ENCODE measurements around the gene FGF2.
A peak's percentile ranks its signal among the peaks of the same experiment; 100 is the strongest.

Gene FGF2

DNA sequence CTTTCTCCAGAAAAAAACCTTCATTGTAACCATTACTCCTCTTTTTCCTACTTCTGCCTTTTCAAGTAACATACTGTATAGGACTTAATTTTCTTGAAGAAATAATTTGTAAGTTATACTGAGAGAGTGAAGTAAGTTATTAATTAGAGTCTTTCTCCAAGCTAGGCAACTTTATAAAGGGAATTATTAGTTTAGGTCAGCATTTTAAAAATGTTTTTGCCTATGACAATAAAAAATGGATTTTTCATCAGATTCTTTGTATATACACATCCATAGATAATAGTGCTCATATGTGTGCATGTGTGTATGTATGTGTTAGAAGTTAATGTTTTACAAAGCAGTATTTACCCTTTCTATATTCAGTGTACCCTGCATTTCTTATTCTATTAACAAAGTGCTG, 106.1 kb downstream of the FGF2 start:
- no peak for DNase-seq

DNA sequence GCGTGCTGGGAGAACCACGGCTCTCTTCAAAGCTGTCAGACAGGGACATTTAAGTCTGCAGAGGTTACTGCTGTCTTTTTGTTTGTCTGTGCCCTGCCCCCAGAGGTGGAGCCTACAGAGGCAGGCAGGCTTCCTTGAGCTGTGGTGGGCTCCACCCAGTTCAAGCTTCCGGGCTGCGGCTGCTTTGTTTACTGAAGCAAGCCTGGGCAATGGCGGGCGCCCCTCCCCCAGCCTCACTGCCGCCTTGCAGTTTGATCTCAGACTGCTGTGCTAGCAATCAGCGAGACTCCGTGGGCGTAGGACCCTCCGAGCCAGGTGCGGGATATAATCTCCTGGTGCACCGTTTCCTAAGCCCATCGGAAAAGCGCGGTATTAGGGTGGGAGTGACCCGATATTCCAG, 118.5 kb downstream of the FGF2 start:
- DNase-seq: peak in 3 of 5 donors; percentile 22 to 28 (median 25)

DNA sequence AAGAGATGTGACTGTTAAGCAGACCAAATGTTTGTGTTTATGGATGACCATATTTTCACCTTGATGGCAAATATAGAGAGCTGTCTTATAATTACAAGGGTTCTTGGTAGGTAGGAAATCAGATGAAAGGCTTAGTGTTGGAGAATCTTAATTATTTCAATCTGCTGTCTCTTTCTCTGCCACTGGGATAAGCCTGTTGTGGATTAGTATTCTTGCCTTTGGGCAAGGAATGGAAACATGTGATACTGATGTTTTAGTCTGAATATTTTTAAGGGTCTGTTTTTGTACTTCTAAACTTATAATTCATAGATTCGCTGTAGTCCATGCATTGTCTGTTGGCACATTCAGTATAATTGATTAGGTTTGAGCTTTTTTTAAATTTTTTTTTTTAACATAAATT, 119.5 kb downstream of the FGF2 start:
- no peak for DNase-seq

Measured in T-helper 1 cell (primary cell).